Astrocyte (in vitro differentiated cells and primary cell): Measurements from ENCODE around the gene MAGEA9B. TPM values are rescaled to one million over a fixed set of nuclear protein-coding genes. Genes with fewer than 3 reads are reported as not detected.
"Not testable (repeated sequence)": the region's sequence is repeated elsewhere in the genome, so short reads cannot be mapped to it uniquely, and the experiment has no call there.

Source experiments
- DNase-seq: peaks from one replicate; pipeline ENCODE4 v3.0.0-alpha.2; 2010; ENCODE audit warnings: low read depth
- FAIRE-seq: peaks from 2 replicates; lab custom pipeline; 2011; peaks lifted over from hg19 to GRCh38; lab: Jason Lieb, UNC
- H2AFZ ChIP-seq: 2 replicates; pipeline ENCODE4 v1.6.0; 2012; ENCODE audit warnings: low read depth, low read length, inconsistent platforms
- H3K27ac ChIP-seq: 2 replicates; pipeline ENCODE4 v1.5.1; 2011; ENCODE audit warnings: low read depth, low read length, inconsistent platforms
- H3K27me3 ChIP-seq: 2 replicates; pipeline ENCODE4 v1.6.0; 2011; ENCODE audit warnings: low read length, inconsistent platforms; ENCODE audit not compliant: insufficient read depth
- H3K36me3 ChIP-seq: 2 replicates; pipeline ENCODE4 v1.5.1; 2011; ENCODE audit warnings: low read length, inconsistent platforms; ENCODE audit not compliant: insufficient read depth
- H3K4me1 ChIP-seq: 2 replicates; pipeline ENCODE4 v1.5.1; 2011; ENCODE audit warnings: low read length, inconsistent platforms; ENCODE audit not compliant: insufficient read depth
- H3K4me2 ChIP-seq: 2 replicates; pipeline ENCODE4 v1.6.0; 2012; ENCODE audit warnings: low read length, inconsistent platforms
- H3K4me3 ChIP-seq: 2 replicates; pipeline ENCODE4 v1.5.1; 2011; ENCODE audit warnings: low read depth, mild to moderate bottlenecking, low read length, inconsistent platforms; ENCODE audit not compliant: insufficient read depth
- H3K79me2 ChIP-seq: 2 replicates; pipeline ENCODE4 v1.6.0; 2012; ENCODE audit warnings: mild to moderate bottlenecking, low read length, inconsistent platforms; ENCODE audit not compliant: insufficient read depth
- H3K9ac ChIP-seq: 2 replicates; pipeline ENCODE4 v1.6.0; 2012; ENCODE audit warnings: mild to moderate bottlenecking, low read length, inconsistent platforms
- H3K9me3 ChIP-seq: 2 replicates; pipeline ENCODE4 v1.5.1; 2012; ENCODE audit warnings: low read depth, mild to moderate bottlenecking, low read length, inconsistent platforms; ENCODE audit not compliant: insufficient read depth
- H4K20me1 ChIP-seq: 2 replicates; pipeline ENCODE4 v1.6.0; 2012; ENCODE audit warnings: low read length, inconsistent platforms; ENCODE audit not compliant: insufficient read depth
- H3K27ac Mint-ChIP-seq: one replicate; pipeline ENCODE4 v1.8.0; 2021; ENCODE audit warnings: mild to moderate bottlenecking, mixed read lengths; ENCODE audit not compliant: unreplicated experiment
- H3K27me3 Mint-ChIP-seq: one replicate; pipeline ENCODE4 v1.8.0; 2021; ENCODE audit warnings: low read depth, mixed read lengths; ENCODE audit not compliant: unreplicated experiment
- H3K36me3 Mint-ChIP-seq: one replicate; pipeline ENCODE4 v1.8.0; 2021; ENCODE audit warnings: low read depth, mixed read lengths; ENCODE audit not compliant: unreplicated experiment
- H3K4me1 Mint-ChIP-seq: one replicate; pipeline ENCODE4 v1.8.0; 2021; ENCODE audit warnings: low read depth, mixed read lengths; ENCODE audit not compliant: unreplicated experiment
- H3K4me3 Mint-ChIP-seq: one replicate; pipeline ENCODE4 v1.8.0; 2021; ENCODE audit warnings: mild to moderate bottlenecking, moderate library complexity, mixed read lengths; ENCODE audit not compliant: unreplicated experiment
- H3K9me3 Mint-ChIP-seq: one replicate; pipeline ENCODE4 v1.8.0; 2021; ENCODE audit warnings: mild to moderate bottlenecking, mixed read lengths; ENCODE audit not compliant: unreplicated experiment
- total RNA-seq: library from RNA; stranded (reverse); gene quantifications from 2 replicates; pipeline ENCODE4 v1.2.1, GENCODE V29; 2021

The MAGEA9B gene
- total RNA-seq, 1 donor from 2014 or later: not detected

- H4K20me1 ChIP-seq, H3K9me3 ChIP-seq, H3K4me3 Mint-ChIP-seq, H3K4me2 ChIP-seq, H3K4me1 ChIP-seq, H3K27ac Mint-ChIP-seq, H3K4me1 Mint-ChIP-seq, H3K9ac ChIP-seq, H2AFZ ChIP-seq, H3K36me3 Mint-ChIP-seq, H3K9me3 Mint-ChIP-seq, DNase-seq, H3K36me3 ChIP-seq, H3K27me3 ChIP-seq, H3K4me3 ChIP-seq, FAIRE-seq, H3K27ac ChIP-seq, H3K27me3 Mint-ChIP-seq, H3K79me2 ChIP-seq: not testable (repeated sequence)
Observed at GRCh38 chrX:149533999-149534398, 53.3 kb downstream of the MAGEA9B start.

GRCh38 chrX:149532868-149533267, 54.4 kb downstream of the MAGEA9B start:
- H3K9me3 Mint-ChIP-seq, FAIRE-seq: not testable (repeated sequence)

More at GRCh38 chrX:149532868-149533267, 54.4 kb downstream of the MAGEA9B start:
- H3K27me3 ChIP-seq, H3K9me3 ChIP-seq, H3K27me3 Mint-ChIP-seq, H2AFZ ChIP-seq, H3K36me3 ChIP-seq, H3K36me3 Mint-ChIP-seq, DNase-seq, H3K79me2 ChIP-seq, H3K4me3 Mint-ChIP-seq, H3K27ac ChIP-seq, H3K4me3 ChIP-seq, H3K4me1 ChIP-seq, H3K27ac Mint-ChIP-seq, H3K4me1 Mint-ChIP-seq, H3K4me2 ChIP-seq, H4K20me1 ChIP-seq, H3K9ac ChIP-seq: not testable (repeated sequence)

Other genes with a start within 250 kb of the MAGEA9B start
- gene IDS, start 82.2 kb downstream of the MAGEA9B start, total RNA-seq: 127 and 130 TPM in 2 replicates
- 12.4 and 13.6 TPM in 2 replicates for gene EOLA1, start 46.4 kb downstream of the MAGEA9B start, total RNA-seq
- not detected in 2 replicates for gene HSFX3, start 37.5 kb downstream of the MAGEA9B start, total RNA-seq
- 0.24 TPM in 1 of 2 replicates, not detected in the other for gene HSFX2, start 7.9 kb upstream of the MAGEA9B start, total RNA-seq
- 28.8 and 32.5 TPM in 2 replicates for gene TMEM185A, start 44.3 kb upstream of the MAGEA9B start, total RNA-seq
- gene MAGEA11, start 124.6 kb upstream of the MAGEA9B start, total RNA-seq: not detected in 2 replicates
- gene HSFX1, start 186.6 kb upstream of the MAGEA9B start, total RNA-seq: 0.75 and 1.5 TPM in 2 replicates
- not detected in 2 replicates for gene MAGEA9, start 194.5 kb upstream of the MAGEA9B start, total RNA-seq